ENCODE data around the gene C10orf71. TPM values are rescaled to one million over a fixed set of nuclear protein-coding genes. Genes with fewer than 3 reads are reported as not detected.

C10orf71 gene
- total RNA-seq, 1 donor: not detected

DNA sequence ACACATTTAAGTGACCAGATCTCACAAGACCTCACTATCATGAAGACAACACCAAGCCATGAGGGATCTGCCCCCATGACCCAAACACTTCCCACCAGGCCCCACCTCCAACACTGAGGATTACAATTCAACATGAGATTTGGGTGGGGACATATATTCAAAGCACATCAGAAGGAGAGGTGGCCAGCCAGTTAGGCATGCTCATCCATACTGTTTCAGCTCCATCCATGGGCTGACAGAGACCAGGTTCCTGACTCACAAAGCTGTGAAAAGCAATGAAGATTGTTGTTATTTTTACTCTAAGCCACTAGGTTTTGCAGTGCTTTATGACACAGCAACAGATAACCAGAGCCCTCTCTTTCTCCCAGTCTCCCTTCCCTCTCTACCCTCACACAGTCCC is 36.0 kb downstream of the C10orf71 start:
- H3K4me3 ChIP-seq (ENCODE audit: low read depth, low read length): no peak overlapping the region
- no peak for DNase-seq (ENCODE audit: low read depth)
- TF ChIP-seq CTCF (IDR thresholded peaks at IDR 0.05; ENCODE audit: insufficient read depth, low read length): no peak

- TF ChIP-seq CTCF (IDR thresholded peaks at IDR 0.05; ENCODE audit: insufficient read depth, low read length): no peak
- no peak for DNase-seq (ENCODE audit: low read depth)
- H3K4me3 ChIP-seq (ENCODE audit: low read depth, low read length): no peak overlapping the region
Observed at GRCh38 chr10:49335364-49335972, 36.5 kb downstream of the C10orf71 start.

GRCh38 chr10:49338604-49339003 is 39.6 kb downstream of the C10orf71 start:
- TF ChIP-seq CTCF (IDR thresholded peaks at IDR 0.05; ENCODE audit: insufficient read depth, low read length): no peak
- DNase-seq (ENCODE audit: low read depth): no peak
- H3K4me3 ChIP-seq (ENCODE audit: low read depth, low read length): no peak overlapping the region

DNA sequence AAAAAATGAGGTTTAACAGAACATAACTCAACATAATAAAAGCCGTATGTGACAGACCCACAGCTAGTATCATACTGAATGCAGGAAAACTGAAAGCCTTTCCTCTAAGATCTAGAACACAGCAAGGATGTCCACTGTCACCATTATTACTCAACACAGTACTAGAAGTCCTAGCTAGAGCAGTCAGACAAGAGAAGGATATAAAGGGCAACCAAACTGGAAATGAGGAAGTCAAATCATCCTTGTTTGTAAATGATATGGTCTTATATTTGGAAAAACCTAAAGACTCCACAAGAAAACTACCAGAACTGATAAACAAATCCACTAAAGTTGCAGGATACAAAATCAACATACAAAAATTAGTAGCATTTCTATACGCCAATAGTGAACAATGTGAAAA is 45.9 kb downstream of the C10orf71 start:
- no peak overlapping the region for H3K4me3 ChIP-seq (ENCODE audit: low read depth, low read length)
- TF ChIP-seq CTCF (IDR thresholded peaks at IDR 0.05; ENCODE audit: insufficient read depth, low read length): no peak
- DNase-seq (ENCODE audit: low read depth): no peak

GRCh38 chr10:49347342-49347741 is 48.4 kb downstream of the C10orf71 start:
- TF ChIP-seq CTCF (IDR thresholded peaks at IDR 0.05; ENCODE audit: insufficient read depth, low read length): no peak
- DNase-seq (ENCODE audit: low read depth): no peak
- H3K4me3 ChIP-seq (ENCODE audit: low read depth, low read length): no peak overlapping the region

DNA sequence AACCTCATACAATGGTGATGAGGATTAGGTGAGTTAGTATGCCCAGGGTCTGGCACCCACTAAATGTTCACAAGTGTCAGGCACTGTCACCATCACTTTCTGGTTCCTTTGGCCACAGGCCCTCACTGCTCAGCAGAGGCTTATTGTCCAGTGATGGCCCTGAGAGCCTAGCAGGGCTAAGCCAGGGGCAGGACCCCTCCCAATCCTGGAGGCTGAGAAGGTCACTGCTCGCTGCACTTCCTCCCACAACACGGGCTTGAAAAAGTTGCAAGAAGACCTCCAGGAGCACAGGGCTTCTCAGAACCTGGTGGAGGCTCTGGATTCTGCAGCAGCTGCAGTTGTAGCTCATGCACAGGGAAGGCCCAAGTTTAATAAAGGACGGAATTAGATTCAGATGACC is 48.9 kb downstream of the C10orf71 start:
- no peak for TF ChIP-seq CTCF (IDR thresholded peaks at IDR 0.05; ENCODE audit: insufficient read depth, low read length)
- no peak for DNase-seq (ENCODE audit: low read depth)
- H3K4me3 ChIP-seq (ENCODE audit: low read depth, low read length): no peak overlapping the region

DNA sequence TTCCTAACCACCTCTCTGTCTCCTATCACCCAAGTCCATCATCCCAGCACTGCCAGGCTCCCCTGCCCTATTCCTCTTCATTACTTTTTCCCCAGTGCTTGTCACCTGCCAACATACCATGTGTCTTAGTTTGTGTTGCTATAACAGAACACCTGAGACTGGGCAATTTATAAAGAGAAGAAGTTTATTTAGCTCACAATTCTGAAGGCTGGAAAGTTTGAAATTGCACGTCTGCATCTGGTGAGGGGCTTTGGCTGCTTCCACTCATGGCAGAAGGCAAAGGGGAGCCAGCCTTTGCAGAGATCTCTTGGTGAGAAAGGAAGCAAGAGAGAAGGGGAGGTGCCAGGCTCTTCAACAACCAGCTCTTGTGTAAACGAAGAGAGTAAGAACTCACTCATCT is 49.6 kb downstream of the C10orf71 start:
- no peak for DNase-seq (ENCODE audit: low read depth)
- TF ChIP-seq CTCF (IDR thresholded peaks at IDR 0.05; ENCODE audit: insufficient read depth, low read length): no peak
- H3K4me3 ChIP-seq (ENCODE audit: low read depth, low read length): no peak overlapping the region

All from fibroblast of the aortic adventitia (primary cell).